Measurements from ENCODE around the gene DCTN2.
A peak's percentile ranks its signal among the peaks of the same experiment; 100 is the strongest.
"Not testable (repeated sequence)": the region's sequence is repeated elsewhere in the genome, so short reads cannot be mapped to it uniquely, and the experiment has no call there.

The DCTN2 gene

DNA sequence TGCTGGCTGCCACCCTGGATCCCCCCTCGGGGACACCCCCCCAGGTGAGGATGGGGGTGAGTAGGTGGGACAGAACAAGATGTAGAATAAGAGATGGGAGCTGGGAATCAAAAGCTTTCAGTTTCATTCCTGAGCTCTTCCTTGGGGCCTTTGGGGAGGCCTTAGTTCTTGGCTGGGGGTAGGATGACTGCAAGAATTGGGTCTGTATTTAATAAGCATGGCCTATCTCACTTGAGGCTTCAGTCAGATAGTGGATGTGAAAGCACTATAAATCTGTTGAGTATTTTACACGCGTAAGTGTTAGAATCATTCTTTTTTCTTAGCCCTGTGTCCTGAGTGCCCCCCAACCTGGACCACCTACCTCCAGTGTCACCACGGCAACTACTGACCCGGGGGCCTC lies 19.8 kb downstream of the DCTN2 start:
- no peak for DNase-seq (ENCODE audit: low read depth in 3 of 3)

DNA sequence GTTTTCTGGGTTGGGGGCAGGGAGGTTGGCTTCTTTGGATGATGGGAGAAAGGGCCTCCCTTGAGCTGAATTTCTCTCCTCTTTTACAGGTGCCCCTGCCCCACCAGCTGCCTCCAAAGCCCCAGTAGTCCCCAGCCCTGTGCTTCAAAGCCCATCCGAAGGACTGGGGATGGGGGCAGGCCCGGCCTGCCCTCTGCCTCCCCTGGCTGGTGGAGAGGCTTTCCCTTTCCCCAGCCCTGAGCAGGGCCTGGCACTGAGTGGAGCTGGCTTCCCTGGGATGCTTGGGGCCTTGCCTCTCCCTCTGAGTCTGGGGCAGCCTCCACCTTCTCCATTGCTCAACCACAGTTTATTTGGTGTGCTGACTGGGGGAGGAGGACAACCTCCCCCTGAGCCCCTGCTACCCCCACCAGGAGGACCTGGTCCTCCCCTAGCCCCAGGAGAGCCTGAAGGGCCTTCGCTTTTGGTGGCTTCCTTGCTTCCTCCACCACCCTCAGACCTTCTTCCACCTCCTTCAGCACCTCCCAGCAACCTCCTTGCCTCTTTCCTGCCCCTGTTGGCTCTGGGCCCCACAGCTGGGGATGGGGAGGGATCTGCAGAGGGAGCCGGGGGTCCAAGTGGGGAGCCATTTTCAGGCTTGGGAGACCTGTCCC lies 20.4 kb downstream of the DCTN2 start:
- no peak for DNase-seq (ENCODE audit: low read depth in 3 of 3)

GRCh38 chr12:57525615-57526383 lies 21.2 kb downstream of the DCTN2 start:
- DNase-seq (ENCODE audit: low read depth in 3 of 3), result no peak

- DNase-seq (ENCODE audit: low read depth in 3 of 3), result no peak
These were observed 22.0 kb downstream of the DCTN2 start for GRCh38 chr12:57524814-57525614.

DNA sequence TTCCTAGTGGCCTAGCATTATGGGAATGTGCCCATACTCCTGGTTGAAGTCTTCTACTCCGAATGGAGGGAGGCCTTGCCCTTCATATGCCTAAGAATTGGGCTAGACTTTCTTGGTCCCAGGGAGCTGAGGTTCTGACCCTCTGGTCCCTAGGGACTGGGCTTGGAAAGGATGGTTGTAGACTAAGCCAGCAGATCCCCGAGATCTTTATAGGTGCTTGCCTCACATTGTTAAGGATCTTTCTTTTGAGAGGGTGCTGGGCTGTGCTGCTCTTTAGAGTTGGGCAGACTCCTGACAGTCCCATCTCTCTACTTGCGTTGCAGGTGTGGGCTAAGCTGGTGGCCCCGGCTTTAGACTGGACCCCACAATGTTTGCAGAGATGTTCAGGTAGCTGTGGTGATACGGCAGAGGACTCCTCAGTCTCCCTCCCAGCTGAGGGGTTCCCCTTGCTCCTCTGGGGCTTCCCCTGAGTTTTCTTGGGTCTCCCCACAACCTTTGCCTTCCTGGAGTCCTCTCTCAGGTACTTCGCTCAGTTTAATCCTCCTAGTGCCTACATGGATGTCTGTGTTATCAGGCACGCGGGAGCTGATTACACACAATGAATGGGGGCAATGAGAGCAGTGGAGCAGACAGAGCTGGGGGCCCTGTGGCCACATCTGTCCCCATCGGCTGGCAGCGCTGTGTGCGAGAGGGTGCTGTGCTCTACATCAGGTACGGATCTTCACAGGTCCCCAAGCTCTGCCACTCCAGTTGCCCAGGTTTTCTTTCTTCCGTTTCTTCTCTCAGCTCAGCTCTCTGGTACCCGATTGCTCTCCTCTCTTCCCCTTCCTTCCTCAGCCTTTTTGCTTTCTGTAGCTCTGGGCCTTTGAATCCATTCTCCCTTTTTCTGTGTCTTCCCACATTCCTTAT lies 23.0 kb downstream of the DCTN2 start:
- DNase-seq (ENCODE audit: low read depth in 3 of 3), result no peak

DNA sequence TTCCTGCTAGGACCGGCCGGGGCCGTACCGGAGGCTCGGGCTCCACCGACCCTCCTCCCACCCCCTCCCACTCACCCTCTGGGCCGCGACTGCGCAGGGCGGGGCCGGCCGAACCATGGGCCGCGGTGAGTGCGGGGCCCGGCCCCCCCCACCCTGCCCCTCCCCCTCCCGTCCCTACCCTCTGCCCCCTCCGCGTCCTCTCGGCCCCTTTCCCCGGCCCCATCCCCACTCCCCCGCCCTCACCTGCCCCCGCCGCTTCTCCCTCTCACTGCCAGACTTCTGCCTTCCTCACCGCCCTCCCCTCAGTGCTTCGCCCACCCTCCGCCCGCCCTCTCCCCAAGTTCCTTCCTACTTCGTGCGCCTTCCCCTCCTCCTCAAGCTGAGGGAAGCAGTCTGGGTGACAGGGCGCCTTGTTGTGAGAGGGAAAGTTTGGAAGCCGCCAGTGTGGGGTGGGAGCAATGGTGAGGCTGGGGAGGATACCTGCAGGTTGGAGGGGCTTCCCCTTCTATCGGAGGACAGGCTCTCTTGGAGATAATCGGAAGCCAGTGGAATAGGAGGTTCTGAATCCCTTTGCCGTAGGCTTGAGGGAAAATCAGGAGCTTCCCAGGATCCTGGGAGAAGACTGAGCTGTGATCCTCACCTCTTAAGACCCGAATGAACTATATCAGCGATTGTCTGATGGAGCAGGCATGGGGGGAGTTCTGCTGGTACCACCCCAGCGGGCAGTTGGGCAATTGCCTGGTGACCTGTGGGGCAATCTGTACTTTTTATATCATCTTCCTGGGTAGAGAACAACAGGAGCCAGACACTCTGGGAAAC lies 23.9 kb downstream of the DCTN2 start:
- no peak for DNase-seq (ENCODE audit: low read depth in 3 of 3)

GRCh38 chr12:57522011-57522886 lies 24.7 kb downstream of the DCTN2 start, which contains the start of gene MBD6:
Gene MBD6 (plus strand): TSS chr12:57522824. CDS start chr12:57524304, 1,480 bp downstream.
- peak; percentile 83 to 87 (median 85) for DNase-seq (ENCODE audit: low read depth in 3 of 3)

GRCh38 chr12:57521525-57522010 lies 25.4 kb downstream of the DCTN2 start:
- no peak for DNase-seq (ENCODE audit: low read depth in 3 of 3)

GRCh38 chr12:57520053-57520818 lies 26.8 kb downstream of the DCTN2 start, which contains the start of gene DDIT3:
Gene DDIT3 (minus strand): TSS chr12:57520514. CDS start chr12:57517406, 3,108 bp downstream.
- peak; percentile 99 for DNase-seq (ENCODE audit: low read depth in 3 of 3)

DNA sequence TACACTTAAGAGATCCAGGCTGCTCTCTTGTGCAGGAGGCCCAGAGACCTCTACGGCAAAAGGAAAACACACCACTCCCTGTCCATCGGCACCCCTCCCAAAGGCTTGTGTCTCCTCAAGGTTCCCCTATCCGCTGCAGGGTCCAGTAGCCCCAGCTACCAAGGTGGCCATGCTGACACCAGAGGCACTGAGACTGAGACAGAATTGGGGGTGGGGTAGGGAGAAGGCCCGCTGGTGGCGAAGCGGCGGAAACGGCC lies 27.3 kb downstream of the DCTN2 start:
- no peak for DNase-seq (ENCODE audit: low read depth in 3 of 3)

DNA sequence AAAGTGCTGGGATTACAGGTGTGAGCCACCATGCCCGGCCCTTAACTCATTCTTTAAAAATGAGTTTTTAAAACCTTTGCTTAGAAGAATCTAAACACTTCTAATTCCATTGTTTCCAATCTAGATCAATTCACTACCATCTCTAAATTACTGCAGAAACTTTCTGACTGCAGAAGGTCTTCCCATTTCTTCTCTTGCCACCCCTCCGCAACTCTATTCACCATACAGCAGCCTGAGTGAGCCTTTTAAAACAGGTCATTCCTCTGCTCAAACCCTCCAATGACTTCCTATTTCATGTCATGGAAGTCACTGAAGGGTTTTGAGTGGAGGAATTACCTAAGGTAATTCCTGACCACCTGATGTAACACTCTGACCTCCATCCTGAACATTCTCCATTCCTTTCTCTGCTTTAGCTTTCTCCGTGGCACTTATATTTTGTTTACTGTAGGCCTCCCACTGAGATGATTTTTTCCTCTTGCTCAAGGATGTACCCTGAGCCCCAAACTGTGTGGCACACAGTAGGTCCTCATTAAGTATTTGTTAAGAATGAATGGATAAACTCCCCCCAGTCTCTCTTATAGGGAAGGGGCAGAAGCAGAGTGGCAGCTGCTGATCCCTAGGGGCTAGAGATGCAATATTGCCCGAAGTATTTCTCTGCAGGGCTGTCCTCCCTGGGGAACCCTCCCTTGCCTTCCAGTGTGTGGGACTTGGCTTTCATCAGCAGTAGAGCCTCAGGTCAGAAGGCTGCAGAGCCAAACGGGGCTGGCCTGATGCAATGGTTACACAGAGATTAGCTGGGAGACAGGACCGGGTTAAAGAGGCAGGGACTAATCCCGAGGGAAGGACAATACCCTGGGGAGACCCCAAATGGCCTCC lies 27.8 kb downstream of the DCTN2 start:
- peak in 1 of 3 donors; percentile 19 for DNase-seq (ENCODE audit: low read depth in 3 of 3)

- no peak for DNase-seq (ENCODE audit: low read depth in 3 of 3)
These were observed 28.6 kb downstream of the DCTN2 start for GRCh38 chr12:57518176-57518919.

DNA sequence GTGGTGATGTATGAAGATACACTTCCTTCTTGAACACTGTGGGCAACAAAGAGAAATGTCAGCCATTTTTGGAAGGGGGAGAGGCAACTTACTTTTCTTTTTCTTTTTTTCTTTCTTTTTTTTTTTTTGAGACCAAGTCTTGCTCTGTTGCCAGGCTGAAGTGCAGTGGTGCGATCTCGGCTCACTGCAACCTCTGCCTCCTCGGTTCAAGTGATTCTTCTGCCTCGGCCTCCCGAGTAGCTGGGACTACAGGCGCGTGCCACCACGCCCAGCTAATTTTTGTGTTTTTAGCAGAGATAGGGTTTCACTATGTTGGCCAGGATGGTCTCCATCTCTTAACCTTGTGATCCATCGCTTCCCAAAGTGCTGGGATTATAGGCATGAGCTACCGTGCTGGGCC lies 29.3 kb downstream of the DCTN2 start:
- not testable (repeated sequence) for DNase-seq (ENCODE audit: low read depth in 3 of 3)

GRCh38 chr12:57517187-57517586 lies 29.8 kb downstream of the DCTN2 start:
- no peak for DNase-seq (ENCODE audit: low read depth in 3 of 3)

DNA sequence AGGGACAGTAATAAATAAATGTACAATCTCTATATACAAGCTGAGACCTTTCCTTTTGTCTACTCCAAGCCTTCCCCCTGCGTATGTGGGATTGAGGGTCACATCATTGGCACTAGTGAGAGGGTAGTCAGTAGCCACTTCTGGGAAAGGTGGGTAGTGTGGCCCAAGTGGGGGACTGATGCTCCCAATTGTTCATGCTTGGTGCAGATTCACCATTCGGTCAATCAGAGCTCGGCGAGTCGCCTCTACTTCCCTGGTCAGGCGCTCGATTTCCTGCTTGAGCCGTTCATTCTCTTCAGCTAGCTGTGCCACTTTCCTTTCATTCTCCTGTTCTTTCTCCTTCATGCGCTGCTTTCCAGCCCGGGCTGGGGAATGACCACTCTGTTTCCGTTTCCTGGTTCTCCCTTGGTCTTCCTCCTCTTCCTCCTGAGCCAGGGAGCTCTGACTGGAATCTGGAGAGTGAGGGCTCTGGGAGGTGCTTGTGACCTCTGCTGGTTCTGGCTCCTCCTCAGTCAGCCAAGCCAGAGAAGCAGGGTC lies 30.3 kb downstream of the DCTN2 start:
- no peak for DNase-seq (ENCODE audit: low read depth in 3 of 3)

GRCh38 chr12:57515934-57516541 lies 31.0 kb downstream of the DCTN2 start:
- DNase-seq (ENCODE audit: low read depth in 3 of 3), result no peak

Data from stimulated activated CD4-positive, alpha-beta T cell treated with anti-CD3 and anti-CD28 coated beads, TNF-alpha, amount 100 ng/mL, for 48 hours (primary cell).